Hematopoietic multipotent progenitor cell treated with erythropoietin and hydrocortisone succinate and interleukin-3 and kit ligand, for 17 days (in vitro differentiated cells): ENCODE measurements around the gene PTPN2.
"Not testable (repeated sequence)": the region's sequence is repeated elsewhere in the genome, so short reads cannot be mapped to it uniquely, and the experiment has no call there.

Experiments used
- DNase-seq: peaks from one replicate; pipeline ENCODE4 v3.0.0-alpha.2; 2015; ENCODE audit warnings: low spot score

Gene PTPN2

GRCh38 chr18:12823892-12824291 is 60.1 kb downstream of the PTPN2 start:
- DNase-seq = no peak

GRCh38 chr18:12821408-12821807 is 62.6 kb downstream of the PTPN2 start:
- no peak for DNase-seq

- DNase-seq = no peak
Observed at GRCh38 chr18:12820506-12820905, 63.5 kb downstream of the PTPN2 start.

GRCh38 chr18:12819841-12820240 is 64.2 kb downstream of the PTPN2 start:
- DNase-seq = no peak

GRCh38 chr18:12819322-12819721 is 64.7 kb downstream of the PTPN2 start:
- DNase-seq = no peak

GRCh38 chr18:12818243-12818642 is 65.8 kb downstream of the PTPN2 start:
- DNase-seq = no peak

GRCh38 chr18:12816451-12816850 is 67.6 kb downstream of the PTPN2 start:
- no peak for DNase-seq

- no peak for DNase-seq
Observed at GRCh38 chr18:12811191-12811950, 72.7 kb downstream of the PTPN2 start.

GRCh38 chr18:12803069-12803936 is 80.7 kb downstream of the PTPN2 start:
- DNase-seq = no peak

- no peak for DNase-seq
Observed at GRCh38 chr18:12802538-12802937, 81.5 kb downstream of the PTPN2 start.

- no peak for DNase-seq
Observed at GRCh38 chr18:12796448-12796847, 87.6 kb downstream of the PTPN2 start.

GRCh38 chr18:12791610-12792009 is 92.4 kb downstream of the PTPN2 start:
- no peak for DNase-seq

- no peak for DNase-seq
Observed at GRCh38 chr18:12786669-12787068, 97.4 kb downstream of the PTPN2 start.

- DNase-seq = no peak
Observed at GRCh38 chr18:12783524-12783923, 100.5 kb downstream of the PTPN2 start.

GRCh38 chr18:12782521-12782920 is 101.5 kb downstream of the PTPN2 start:
- DNase-seq = no peak

GRCh38 chr18:12779456-12779855 is 104.6 kb downstream of the PTPN2 start:
- DNase-seq = no peak

GRCh38 chr18:12779043-12779442 is 105.0 kb downstream of the PTPN2 start:
- DNase-seq = no peak

GRCh38 chr18:12777500-12777944 is 106.5 kb downstream of the PTPN2 start:
- no peak for DNase-seq

GRCh38 chr18:12776821-12777471 is 107.1 kb downstream of the PTPN2 start:
- no peak for DNase-seq

GRCh38 chr18:12776415-12776814 is 107.6 kb downstream of the PTPN2 start:
- not testable (repeated sequence) for DNase-seq

- DNase-seq = no peak
Observed at GRCh38 chr18:12774982-12775381, 109.1 kb downstream of the PTPN2 start.

GRCh38 chr18:12773369-12773768 is 110.7 kb downstream of the PTPN2 start:
- DNase-seq = no peak

- no peak for DNase-seq
Observed at GRCh38 chr18:12772111-12772510, 111.9 kb downstream of the PTPN2 start.
